Measurements from ENCODE around the gene ARMS2. TPM values are rescaled to one million over a fixed set of nuclear protein-coding genes. Genes with fewer than 3 reads are reported as not detected.

Gene ARMS2
- not detected for polyA plus RNA-seq (2012; ENCODE audit: low read depth, missing spikeins)

GRCh38 chr10:122454603-122455080 is at the start of gene ARMS2:
TSS of gene ARMS2 (plus strand) at chr10:122454653. CDS start at chr10:122454728, 75 bp downstream.
- TF ChIP-seq POLR2AphosphoS5 (IDR thresholded peaks at IDR 0.05; ENCODE audit: low read depth, low read length) (no peak), PAX5 (IDR thresholded peaks at IDR 0.05; ENCODE audit: insufficient read depth, low read length, severe bottlenecking) (no peak), SPI1 (IDR thresholded peaks at IDR 0.05; ENCODE audit: low read depth, low read length) (no peak), TAF1 (IDR thresholded peaks at IDR 0.05; ENCODE audit: low read depth, low read length) (no peak), POLR2A (IDR thresholded peaks at IDR 0.05; ENCODE audit: low read depth, low read length) (no peak), POU2F2 (IDR thresholded peaks at IDR 0.05; ENCODE audit: low read depth, low read length) (no peak)
- FAIRE-seq, result no peak
- DNase-seq (ENCODE audit: insufficient read length, low spot score), result no peak

GRCh38 chr10:122407375-122408125 is 46.9 kb upstream of the ARMS2 start:
- TF ChIP-seq TAF1 (IDR thresholded peaks at IDR 0.05; ENCODE audit: low read depth, low read length) (no peak), POLR2AphosphoS5 (IDR thresholded peaks at IDR 0.05; ENCODE audit: low read depth, low read length) (no peak), PAX5 (IDR thresholded peaks at IDR 0.05; ENCODE audit: insufficient read depth, low read length, severe bottlenecking) (no peak), POU2F2 (IDR thresholded peaks at IDR 0.05; ENCODE audit: low read depth, low read length) (no peak), POLR2A (IDR thresholded peaks at IDR 0.05; ENCODE audit: low read depth, low read length) (no peak), SPI1 (IDR thresholded peaks at IDR 0.05; ENCODE audit: low read depth, low read length) (no peak)
- FAIRE-seq, result no peak
- no peak for DNase-seq (ENCODE audit: insufficient read length, low spot score)

GRCh38 chr10:122413327-122413726 is 41.1 kb upstream of the ARMS2 start:
- no peak for FAIRE-seq
- TF ChIP-seq POLR2A (IDR thresholded peaks at IDR 0.05; ENCODE audit: low read depth, low read length) (no peak), POLR2AphosphoS5 (IDR thresholded peaks at IDR 0.05; ENCODE audit: low read depth, low read length) (no peak), POU2F2 (IDR thresholded peaks at IDR 0.05; ENCODE audit: low read depth, low read length) (no peak), TAF1 (IDR thresholded peaks at IDR 0.05; ENCODE audit: low read depth, low read length) (no peak), SPI1 (IDR thresholded peaks at IDR 0.05; ENCODE audit: low read depth, low read length) (no peak), PAX5 (IDR thresholded peaks at IDR 0.05; ENCODE audit: insufficient read depth, low read length, severe bottlenecking) (no peak)

GRCh38 chr10:122417667-122418066 is 36.8 kb upstream of the ARMS2 start:
- TF ChIP-seq TAF1 (IDR thresholded peaks at IDR 0.05; ENCODE audit: low read depth, low read length) (no peak), POLR2AphosphoS5 (IDR thresholded peaks at IDR 0.05; ENCODE audit: low read depth, low read length) (no peak), POU2F2 (IDR thresholded peaks at IDR 0.05; ENCODE audit: low read depth, low read length) (no peak), PAX5 (IDR thresholded peaks at IDR 0.05; ENCODE audit: insufficient read depth, low read length, severe bottlenecking) (no peak)
- FAIRE-seq (no peak), DNase-seq (ENCODE audit: insufficient read length, low spot score) (no peak)

More at GRCh38 chr10:122413327-122413726, 41.1 kb upstream of the ARMS2 start:
- DNase-seq (ENCODE audit: insufficient read length, low spot score), result no peak

GRCh38 chr10:122419016-122419415 is 35.4 kb upstream of the ARMS2 start:
- DNase-seq (ENCODE audit: insufficient read length, low spot score), result no peak
- FAIRE-seq, result no peak
- no peak for TF ChIP-seq POU2F2 (IDR thresholded peaks at IDR 0.05; ENCODE audit: low read depth, low read length)
- no peak for TF ChIP-seq POLR2AphosphoS5 (IDR thresholded peaks at IDR 0.05; ENCODE audit: low read depth, low read length)

GRCh38 chr10:122419876-122420623 is 34.4 kb upstream of the ARMS2 start:
- FAIRE-seq, result no peak

GRCh38 chr10:122420624-122421007 is 33.8 kb upstream of the ARMS2 start:
- TF ChIP-seq TAF1 (IDR thresholded peaks at IDR 0.05; ENCODE audit: low read depth, low read length), result no peak
- TF ChIP-seq POU2F2 (IDR thresholded peaks at IDR 0.05; ENCODE audit: low read depth, low read length), result no peak
- no peak for TF ChIP-seq PAX5 (IDR thresholded peaks at IDR 0.05; ENCODE audit: insufficient read depth, low read length, severe bottlenecking)
- TF ChIP-seq POLR2AphosphoS5 (IDR thresholded peaks at IDR 0.05; ENCODE audit: low read depth, low read length), result no peak
- FAIRE-seq, result no peak

More at GRCh38 chr10:122419876-122420623, 34.4 kb upstream of the ARMS2 start:
- TF ChIP-seq TAF1 (IDR thresholded peaks at IDR 0.05; ENCODE audit: low read depth, low read length) (no peak), POLR2A (IDR thresholded peaks at IDR 0.05; ENCODE audit: low read depth, low read length) (no peak)
- DNase-seq (ENCODE audit: insufficient read length, low spot score), result no peak

GRCh38 chr10:122421054-122421625 is 33.3 kb upstream of the ARMS2 start:
- TF ChIP-seq POLR2AphosphoS5 (IDR thresholded peaks at IDR 0.05; ENCODE audit: low read depth, low read length) (no peak), POU2F2 (IDR thresholded peaks at IDR 0.05; ENCODE audit: low read depth, low read length) (no peak), POLR2A (IDR thresholded peaks at IDR 0.05; ENCODE audit: low read depth, low read length) (no peak), TAF1 (IDR thresholded peaks at IDR 0.05; ENCODE audit: low read depth, low read length) (no peak), SPI1 (IDR thresholded peaks at IDR 0.05; ENCODE audit: low read depth, low read length) (no peak), PAX5 (IDR thresholded peaks at IDR 0.05; ENCODE audit: insufficient read depth, low read length, severe bottlenecking) (no peak)
- DNase-seq (ENCODE audit: insufficient read length, low spot score) (no peak), FAIRE-seq (no peak)

More at GRCh38 chr10:122420624-122421007, 33.8 kb upstream of the ARMS2 start:
- DNase-seq (ENCODE audit: insufficient read length, low spot score), result no peak

GRCh38 chr10:122421742-122422141 is 32.7 kb upstream of the ARMS2 start:
- TF ChIP-seq POLR2AphosphoS5 (IDR thresholded peaks at IDR 0.05; ENCODE audit: low read depth, low read length) (no peak), POU2F2 (IDR thresholded peaks at IDR 0.05; ENCODE audit: low read depth, low read length) (no peak), PAX5 (IDR thresholded peaks at IDR 0.05; ENCODE audit: insufficient read depth, low read length, severe bottlenecking) (no peak), POLR2A (IDR thresholded peaks at IDR 0.05; ENCODE audit: low read depth, low read length) (no peak), SPI1 (IDR thresholded peaks at IDR 0.05; ENCODE audit: low read depth, low read length) (no peak), TAF1 (IDR thresholded peaks at IDR 0.05; ENCODE audit: low read depth, low read length) (no peak)
- DNase-seq (ENCODE audit: insufficient read length, low spot score), result no peak
- no peak for FAIRE-seq
